Measurements from ENCODE around the gene USE1. TPM values are rescaled to one million over a fixed set of nuclear protein-coding genes. Genes with fewer than 3 reads are reported as not detected.

Gene USE1
- total RNA-seq, 1 experiment from 2014 or later, result 23.1 TPM

DNA sequence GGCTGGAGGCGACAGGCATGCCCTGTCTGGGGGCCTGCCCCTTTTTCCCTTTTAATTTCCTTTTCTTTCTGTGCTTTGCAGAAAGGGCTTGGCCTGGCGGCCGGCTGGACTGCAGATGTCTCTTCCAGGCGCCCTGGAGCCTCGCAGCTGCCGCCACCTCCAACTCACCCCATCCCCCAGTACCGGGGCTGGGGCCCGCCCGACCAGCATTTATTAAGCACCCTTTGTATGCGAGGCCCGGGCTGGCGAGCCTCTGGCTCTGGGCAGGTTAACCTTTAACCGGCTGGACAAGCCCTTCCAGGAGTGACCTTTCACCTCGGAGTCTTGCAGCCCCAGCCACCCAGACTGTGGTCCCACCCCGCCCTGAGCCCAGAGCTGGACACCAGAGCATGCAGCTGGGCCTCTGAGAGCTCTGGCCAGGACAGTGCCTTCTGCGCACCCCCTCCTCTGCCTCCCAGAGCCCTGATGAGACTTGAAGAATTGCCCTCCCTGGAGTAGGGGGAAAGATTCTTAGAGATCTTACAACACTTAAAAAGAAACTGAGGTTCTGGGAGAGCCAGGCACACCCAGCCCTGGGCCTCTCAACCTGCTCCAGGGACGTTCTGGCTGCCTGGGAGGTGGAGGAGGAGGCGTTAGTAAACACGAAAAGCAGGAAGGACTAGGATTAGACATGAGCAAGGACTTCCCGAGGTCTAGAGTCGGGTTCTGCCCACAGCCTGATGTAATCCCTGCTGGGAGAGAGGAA lies 31.7 kb downstream of the USE1 start:
- Histone ChIP-seq H3K4me1 (replicated peaks) (peaks cover 33% of the 10 kb centered on the region), H3K27ac (no peak overlapping the region), H3K27me3 (replicated peaks) (no peaks in the 10 kb centered on the region), H3K4me3 (peak overlapping the region; percentile 39), H3K9me3 (replicated peaks) (no peaks in the 10 kb centered on the region; the same call in 1 of the 2 replicates), H3K36me3 (peaks cover 5% of the 10 kb centered on the region; the same call in 1 of the 2 replicates)
- DNase-seq (ENCODE audit: low read depth in 1 of 2, low spot score in 2 of 2), result no peak

DNA sequence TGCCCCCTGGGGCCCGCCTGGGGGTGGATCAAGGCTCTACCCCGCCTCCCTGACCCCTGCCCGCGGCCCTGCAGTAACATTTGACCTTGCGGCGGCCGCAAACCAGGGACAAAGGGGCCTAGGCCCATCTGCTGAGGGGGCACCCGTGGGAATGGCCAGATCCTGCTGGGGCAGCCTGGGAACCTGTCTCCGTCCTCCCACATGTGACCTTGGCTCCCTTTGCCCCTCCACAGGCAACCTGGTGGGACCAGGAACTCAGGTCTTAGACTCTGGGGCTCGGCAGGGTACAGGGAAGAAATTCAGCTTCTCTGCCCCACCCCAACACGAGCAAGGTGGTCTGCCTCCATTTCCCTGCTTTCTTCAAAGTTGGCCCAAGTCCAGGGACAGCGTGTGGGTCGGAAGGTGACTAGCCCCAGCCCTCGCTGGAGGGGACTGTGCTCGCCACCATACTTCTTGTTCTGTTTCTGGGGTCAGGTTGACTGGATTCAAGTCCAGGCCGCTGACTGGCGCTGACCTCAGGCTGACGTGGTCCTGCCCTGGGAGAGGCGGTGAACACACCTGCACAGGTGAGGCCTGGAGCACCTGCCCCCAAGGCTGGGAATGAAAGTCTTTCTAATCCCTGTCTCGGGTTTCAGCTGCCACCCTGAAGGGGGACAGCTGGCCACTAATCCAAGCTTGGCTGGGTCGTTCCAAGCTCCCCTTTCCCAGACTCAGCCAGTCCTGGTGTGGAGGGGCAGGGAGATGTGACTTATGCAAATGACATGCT lies 33.0 kb downstream of the USE1 start:
- no peaks in the 10 kb centered on the region for H3K27me3 ChIP-seq (replicated peaks)
- no peak overlapping the region for H3K4me3 ChIP-seq
- H3K9me3 ChIP-seq (replicated peaks), result no peaks in the 10 kb centered on the region; the same call in 1 of the 2 replicates
- peaks cover 5% of the 10 kb centered on the region; the same call in 1 of the 2 replicates for H3K36me3 ChIP-seq
- peaks cover 32% of the 10 kb centered on the region for H3K4me1 ChIP-seq (replicated peaks)
- H3K27ac ChIP-seq, result no peak overlapping the region
- no peak for DNase-seq (ENCODE audit: low read depth in 1 of 2, low spot score in 2 of 2)

DNA sequence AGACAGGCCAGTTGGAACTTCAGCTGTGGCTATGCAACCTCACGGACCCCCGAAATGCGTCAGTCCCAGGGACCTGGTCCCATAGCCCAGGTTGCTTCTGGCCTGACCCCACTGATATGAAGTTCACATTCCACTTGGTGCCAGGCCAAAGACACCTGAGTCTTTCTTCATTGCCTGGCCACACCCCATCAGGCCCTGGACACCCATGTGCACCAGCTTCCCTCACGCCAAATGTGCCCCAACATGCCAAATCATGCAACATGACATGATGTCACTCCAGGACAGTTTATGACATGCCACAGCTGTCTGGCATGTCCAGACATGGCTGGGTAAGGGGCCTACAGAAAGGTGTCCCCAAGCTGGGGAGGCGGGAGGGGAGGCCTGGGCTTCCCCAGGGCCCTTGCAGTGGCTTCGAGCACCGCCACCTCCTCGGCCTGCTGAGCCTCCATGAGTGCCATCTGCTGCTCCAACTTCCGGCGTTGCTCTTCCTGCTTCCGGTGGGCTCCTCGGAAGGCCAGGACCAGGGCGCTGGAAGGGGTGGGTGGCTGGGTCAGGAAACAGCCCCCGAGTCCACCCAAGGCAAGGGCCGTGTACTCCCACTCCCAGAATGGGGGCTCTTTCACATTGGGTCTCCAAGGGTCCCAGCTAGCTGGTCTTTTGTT lies 34.9 kb downstream of the USE1 start:
- DNase-seq (ENCODE audit: low read depth in 1 of 2, low spot score in 2 of 2), result no peak
- Histone ChIP-seq H3K27ac (no peak overlapping the region), H3K36me3 (peaks cover under 1% of the 10 kb centered on the region; the same call in 1 of the 2 replicates), H3K4me3 (no peak overlapping the region), H3K27me3 (replicated peaks) (no peaks in the 10 kb centered on the region), H3K9me3 (replicated peaks) (no peaks in the 10 kb centered on the region; the same call in 1 of the 2 replicates), H3K4me1 (replicated peaks) (peaks cover 17% of the 10 kb centered on the region)

- Histone ChIP-seq H3K4me1 (replicated peaks) (no peaks in the 10 kb centered on the region), H3K4me3 (no peak overlapping the region), H3K9me3 (replicated peaks) (no peaks in the 10 kb centered on the region), H3K27me3 (replicated peaks) (no peaks in the 10 kb centered on the region), H3K36me3 (no peaks in the 10 kb centered on the region), H3K27ac (no peak overlapping the region)
- no peak for DNase-seq (ENCODE audit: low read depth in 1 of 2, low spot score in 2 of 2)
Measured at GRCh38 chr19:17254636-17255035, 39.5 kb downstream of the USE1 start.

GRCh38 chr19:17255150-17255621 lies 40.0 kb downstream of the USE1 start:
- no peaks in the 10 kb centered on the region for H3K9me3 ChIP-seq (replicated peaks)
- no peak overlapping the region for H3K4me3 ChIP-seq
- no peaks in the 10 kb centered on the region for H3K36me3 ChIP-seq
- no peak for DNase-seq (ENCODE audit: low read depth in 1 of 2, low spot score in 2 of 2)
- no peak overlapping the region for H3K27ac ChIP-seq
- no peaks in the 10 kb centered on the region for H3K4me1 ChIP-seq (replicated peaks)
- H3K27me3 ChIP-seq (replicated peaks), result no peaks in the 10 kb centered on the region

DNA sequence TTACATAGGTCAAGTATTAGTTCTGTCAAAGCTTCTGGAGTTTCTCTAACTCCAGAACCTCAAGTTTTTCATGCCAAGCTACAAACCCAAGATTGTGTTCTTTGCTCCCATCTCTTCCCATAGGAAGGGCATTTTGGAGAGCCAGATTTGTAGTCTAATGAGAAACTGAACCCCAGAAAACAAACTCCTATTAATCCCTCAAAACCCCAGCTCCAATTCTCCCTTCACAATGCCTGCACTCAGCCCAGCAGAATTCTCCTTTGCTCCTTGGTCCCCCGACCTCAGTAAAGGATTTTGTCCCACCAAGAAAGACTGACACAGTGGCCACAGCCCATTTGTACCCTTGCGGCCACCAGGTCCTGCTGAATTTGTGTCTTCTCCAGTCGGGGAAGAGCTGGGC lies 41.0 kb downstream of the USE1 start:
- Histone ChIP-seq H3K4me1 (replicated peaks) (no peaks in the 10 kb centered on the region), H3K9me3 (replicated peaks) (no peaks in the 10 kb centered on the region), H3K27me3 (replicated peaks) (no peaks in the 10 kb centered on the region), H3K36me3 (no peaks in the 10 kb centered on the region), H3K27ac (no peak overlapping the region), H3K4me3 (no peak overlapping the region)
- no peak for DNase-seq (ENCODE audit: low read depth in 1 of 2, low spot score in 2 of 2)

GRCh38 chr19:17259118-17259780 lies 44.1 kb downstream of the USE1 start:
- Histone ChIP-seq H3K4me1 (replicated peaks) (no peaks in the 10 kb centered on the region), H3K27ac (no peak overlapping the region), H3K9me3 (replicated peaks) (no peaks in the 10 kb centered on the region), H3K4me3 (no peak overlapping the region), H3K36me3 (no peaks in the 10 kb centered on the region), H3K27me3 (replicated peaks) (no peaks in the 10 kb centered on the region)
- DNase-seq (ENCODE audit: low read depth in 1 of 2, low spot score in 2 of 2), result no peak

- Histone ChIP-seq H3K27ac (no peak overlapping the region), H3K4me1 (replicated peaks) (no peaks in the 10 kb centered on the region), H3K36me3 (no peaks in the 10 kb centered on the region), H3K9me3 (replicated peaks) (no peaks in the 10 kb centered on the region), H3K4me3 (no peak overlapping the region), H3K27me3 (replicated peaks) (no peaks in the 10 kb centered on the region)
- no peak for DNase-seq (ENCODE audit: low read depth in 1 of 2, low spot score in 2 of 2)
Measured at GRCh38 chr19:17259934-17260333, 44.8 kb downstream of the USE1 start.

DNA sequence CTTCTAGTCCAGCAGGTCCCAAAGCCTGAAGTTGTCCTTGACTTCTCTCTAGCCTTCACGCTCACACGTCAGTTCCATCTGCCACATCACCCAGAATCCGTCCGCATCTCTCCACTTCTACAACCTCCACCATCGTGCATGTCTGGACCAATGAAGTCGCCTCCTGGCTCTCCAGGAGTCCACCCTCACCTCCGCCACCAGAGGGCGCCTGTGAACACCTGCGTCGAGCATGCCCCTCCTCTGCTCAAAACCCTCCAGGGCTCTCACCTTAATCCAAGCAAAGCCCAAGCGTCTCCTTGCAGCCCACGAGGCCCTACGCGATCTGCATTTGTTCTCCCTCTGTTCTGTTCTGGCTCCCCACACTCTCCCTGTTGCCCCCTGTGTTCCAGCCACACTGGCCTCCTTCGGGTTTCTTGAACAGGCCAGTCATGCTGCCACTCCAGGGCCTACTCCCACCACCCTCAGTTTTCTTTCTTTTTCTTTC lies 45.7 kb downstream of the USE1 start:
- Histone ChIP-seq H3K4me1 (replicated peaks) (no peaks in the 10 kb centered on the region), H3K36me3 (no peaks in the 10 kb centered on the region), H3K9me3 (replicated peaks) (no peaks in the 10 kb centered on the region), H3K27me3 (replicated peaks) (no peaks in the 10 kb centered on the region), H3K4me3 (no peak overlapping the region), H3K27ac (no peak overlapping the region)
- DNase-seq (ENCODE audit: low read depth in 1 of 2, low spot score in 2 of 2), result peak; percentile 64 to 83

GRCh38 chr19:17262557-17262956 lies 47.4 kb downstream of the USE1 start:
- H3K4me1 ChIP-seq (replicated peaks), result no peaks in the 10 kb centered on the region
- no peaks in the 10 kb centered on the region for H3K27me3 ChIP-seq (replicated peaks)
- no peaks in the 10 kb centered on the region for H3K9me3 ChIP-seq (replicated peaks)
- DNase-seq (ENCODE audit: low read depth in 1 of 2, low spot score in 2 of 2), result no peak
- no peaks in the 10 kb centered on the region for H3K36me3 ChIP-seq
- H3K27ac ChIP-seq, result no peak overlapping the region
- H3K4me3 ChIP-seq, result no peak overlapping the region

GRCh38 chr19:17263712-17264640 lies 48.8 kb downstream of the USE1 start:
- Histone ChIP-seq H3K4me1 (replicated peaks) (peaks cover 5% of the 10 kb centered on the region), H3K4me3 (no peak overlapping the region), H3K36me3 (peaks cover 6% of the 10 kb centered on the region), H3K27me3 (replicated peaks) (no peaks in the 10 kb centered on the region), H3K27ac (no peak overlapping the region), H3K9me3 (replicated peaks) (no peaks in the 10 kb centered on the region)
- no peak for DNase-seq (ENCODE audit: low read depth in 1 of 2, low spot score in 2 of 2)

GRCh38 chr19:17264641-17264979 lies 49.5 kb downstream of the USE1 start, which contains the start of gene USHBP1:
USHBP1 (minus strand) TSS chr19:17264745; CDS start chr19:17264299, 446 bp downstream.
- no peak for DNase-seq (ENCODE audit: low read depth in 1 of 2, low spot score in 2 of 2)
- Histone ChIP-seq H3K36me3 (peaks cover 13% of the 10 kb centered on the region), H3K4me3 (no peak within 1 kb of the TSS), H3K27me3 (replicated peaks) (no peaks in the 10 kb centered on the region), H3K4me1 (replicated peaks) (peaks cover 5% of the 10 kb centered on the region), H3K27ac (no peak within 1 kb of the TSS), H3K9me3 (replicated peaks) (no peaks in the 10 kb centered on the region)

All from SJSA1 (cell line).